Frontal cortex (tissue), 4 donors: ENCODE results near the gene EIF3M. TPM values are rescaled to one million over a fixed set of nuclear protein-coding genes. Genes with fewer than 3 reads are reported as not detected.
"Not testable (repeated sequence)": the region's sequence is repeated elsewhere in the genome, so short reads cannot be mapped to it uniquely, and the experiment has no call there.

Experiments used
- DNase-seq, 2 donors: peaks; one replicate each; pipeline ENCODE4 v3.0.0; 2012; ENCODE audit warnings: low spot score in 2 of 2
- FAIRE-seq: peaks from 2 replicates; lab custom pipeline; 2012; peaks lifted over from hg19 to GRCh38; lab: Jason Lieb, UNC
- total RNA-seq: library from RNA; depleted of rRNA; stranded (reverse); fragments of >200 nt; gene quantifications from one replicate; pipeline ENCODE4 v1.2.3, GENCODE V29; 2014
- donor health status: control.
- donor health status: control.
- donor health status: control.

The EIF3M gene
- total RNA-seq, 1 donor from 2014 or later = 148 TPM

DNA sequence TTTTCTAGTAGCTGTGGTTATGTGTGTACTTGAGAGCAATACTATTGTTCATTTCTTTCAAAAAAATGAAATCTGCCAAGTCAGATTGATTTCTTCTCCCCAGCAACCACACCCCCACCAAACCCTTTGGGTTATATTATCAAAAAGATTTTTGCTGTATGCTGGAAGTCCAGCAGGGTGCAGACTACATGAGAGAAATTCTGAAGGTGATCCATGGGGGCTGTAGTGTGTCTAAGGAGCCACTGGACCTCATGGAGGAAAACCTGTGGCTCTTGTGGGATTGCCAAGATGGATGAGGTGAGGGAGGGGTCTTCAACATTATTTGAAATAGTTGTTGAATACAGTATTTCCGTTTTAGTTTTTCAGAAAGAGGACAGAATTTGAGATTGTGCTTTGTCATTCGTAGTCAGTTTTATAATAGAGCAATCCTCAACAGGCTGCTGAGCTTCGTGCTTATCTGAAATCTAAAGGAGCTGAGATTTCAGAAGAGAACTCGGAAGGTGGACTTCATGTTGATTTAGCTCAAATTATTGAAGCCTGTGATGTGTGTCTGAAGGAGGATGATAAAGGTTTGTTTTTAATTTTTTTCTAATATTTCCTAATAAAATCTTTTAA lies 3.1 kb downstream of the EIF3M start:
- FAIRE-seq (no peak), DNase-seq (no peak)

- no peak for FAIRE-seq
- DNase-seq = no peak
Observed at GRCh38 chr11:32594272-32594671, 10.6 kb downstream of the EIF3M start.

- FAIRE-seq = not testable (repeated sequence)
Observed at GRCh38 chr11:32596114-32596513, 12.5 kb downstream of the EIF3M start.

DNA sequence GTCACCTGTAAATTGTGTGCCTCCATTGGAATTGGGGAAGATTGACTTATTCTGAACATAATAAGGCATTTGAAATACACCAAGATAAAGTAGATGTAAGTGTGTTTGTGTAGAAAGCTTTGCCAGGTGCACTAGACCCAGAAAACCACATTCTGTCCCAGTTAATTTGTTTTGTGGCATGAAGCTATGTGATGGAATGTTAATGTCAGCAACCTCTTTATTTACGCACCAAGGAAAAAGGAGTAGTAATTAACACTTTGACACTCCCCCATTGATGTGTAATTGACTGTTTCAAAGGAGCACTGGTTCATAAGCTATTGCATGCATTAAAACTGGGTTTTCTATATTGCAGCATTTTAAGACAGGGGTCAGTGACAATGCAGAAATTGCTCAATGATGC lies 14.3 kb downstream of the EIF3M start:
- FAIRE-seq = no peak

More at GRCh38 chr11:32596114-32596513, 12.5 kb downstream of the EIF3M start:
- not testable (repeated sequence) for DNase-seq

DNA sequence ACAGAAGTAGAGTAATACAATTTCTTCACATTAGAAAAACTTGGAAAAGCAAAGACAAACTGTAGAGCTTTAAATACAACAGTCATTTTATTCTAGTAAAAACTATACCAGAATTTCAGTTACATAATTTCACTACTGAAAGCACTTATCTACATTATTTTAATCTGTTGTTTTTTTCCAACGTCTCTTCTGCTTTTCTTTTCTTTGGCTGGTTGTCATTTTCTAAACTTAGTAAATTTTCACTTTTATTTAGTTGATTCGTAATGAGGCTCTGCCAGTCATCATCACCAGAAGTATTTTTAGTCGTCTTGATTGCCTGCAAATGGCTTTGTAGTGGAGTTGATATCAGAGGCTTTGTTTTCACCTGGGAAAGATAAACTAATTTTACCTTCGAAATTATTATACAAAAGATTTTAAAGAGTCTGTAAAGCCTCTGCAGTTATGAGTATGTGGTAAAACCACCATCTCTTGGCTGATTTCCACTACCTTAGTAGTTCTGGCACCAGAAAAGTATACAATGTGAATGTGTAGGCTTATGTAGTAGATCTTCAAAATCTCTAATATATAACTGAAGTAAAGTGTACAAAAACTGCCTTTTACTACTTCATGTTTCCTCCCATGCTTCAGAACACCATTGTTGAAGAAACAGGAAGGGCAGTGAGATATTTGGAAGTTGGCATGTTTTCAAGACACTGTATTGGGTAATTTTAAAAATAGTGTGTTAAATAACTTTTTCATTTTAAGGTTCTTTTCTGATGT lies 19.2 kb downstream of the EIF3M start:
- FAIRE-seq (no peak), DNase-seq (no peak)

More for the DNA sequence above, 14.3 kb downstream of the EIF3M start:
- no peak for DNase-seq

DNA sequence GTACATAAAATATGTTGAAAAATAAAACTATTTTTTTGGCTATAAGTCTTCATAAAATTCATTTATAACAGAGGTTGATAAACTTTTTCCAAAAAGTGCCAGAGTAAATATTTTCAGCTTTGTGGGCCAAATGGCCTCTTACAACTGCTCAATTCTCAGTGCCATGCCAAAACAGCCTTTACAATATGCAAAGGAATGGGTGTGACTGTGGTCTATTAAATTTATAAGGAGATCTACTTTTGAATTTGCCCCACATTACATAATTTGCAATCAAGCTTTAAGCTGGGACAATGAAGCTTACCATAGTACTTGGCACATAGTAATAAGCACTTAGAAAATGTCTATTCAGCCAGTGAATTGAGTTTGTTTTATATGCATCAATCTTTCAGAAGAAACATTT lies 22.6 kb downstream of the EIF3M start:
- DNase-seq (no peak), FAIRE-seq (no peak)

GRCh38 chr11:32608826-32609225 lies 25.2 kb downstream of the EIF3M start:
- FAIRE-seq, DNase-seq: not testable (repeated sequence)

DNA sequence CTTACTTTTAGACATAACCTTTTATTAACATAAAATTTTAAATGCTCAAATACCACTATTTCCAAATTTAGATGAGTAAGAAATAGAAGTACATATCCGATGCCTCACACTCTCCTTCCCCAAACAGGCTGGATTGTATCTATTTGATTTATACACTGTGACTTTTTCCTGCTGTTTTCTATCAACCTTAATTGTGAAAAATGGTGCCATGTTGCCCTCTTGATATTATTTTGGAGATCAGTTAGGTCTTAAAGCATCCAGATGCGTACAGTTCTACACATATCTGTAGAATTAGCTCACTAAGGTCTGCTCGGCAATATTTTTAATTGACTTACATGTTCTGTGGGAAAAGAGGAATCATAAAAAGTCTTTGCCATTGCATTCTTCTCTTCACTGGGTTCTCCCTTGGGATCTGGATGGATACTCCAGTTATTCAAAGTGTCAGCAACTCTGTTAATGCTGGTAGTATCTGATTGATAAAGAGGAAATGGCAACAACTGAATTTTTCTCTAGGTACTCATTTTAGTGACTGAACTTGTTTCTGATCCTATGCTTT lies 27.2 kb downstream of the EIF3M start:
- DNase-seq = no peak
- FAIRE-seq = no peak

GRCh38 chr11:32613500-32614151 lies 30.0 kb downstream of the EIF3M start:
- FAIRE-seq (no peak), DNase-seq (no peak)

DNA sequence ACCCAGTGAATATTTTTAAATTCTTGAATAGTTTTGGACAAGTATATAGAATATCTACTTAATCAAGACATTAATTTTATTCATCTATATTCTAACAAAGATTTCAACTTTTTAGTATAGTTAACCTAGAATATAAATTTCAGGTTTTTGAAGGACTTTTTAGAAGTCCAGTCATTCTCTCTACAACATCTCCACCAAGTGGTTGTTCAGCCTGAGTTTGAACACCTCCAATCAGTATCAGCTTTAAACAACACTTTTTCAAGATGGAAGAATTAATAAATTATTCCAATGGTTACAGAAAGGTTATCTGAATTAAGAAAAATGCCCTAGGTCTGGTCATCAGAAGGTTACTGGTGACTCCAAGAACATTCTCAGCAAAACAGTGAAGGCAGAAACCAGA lies 31.8 kb downstream of the EIF3M start:
- FAIRE-seq (peak; percentile 30), DNase-seq (no peak)

DNA sequence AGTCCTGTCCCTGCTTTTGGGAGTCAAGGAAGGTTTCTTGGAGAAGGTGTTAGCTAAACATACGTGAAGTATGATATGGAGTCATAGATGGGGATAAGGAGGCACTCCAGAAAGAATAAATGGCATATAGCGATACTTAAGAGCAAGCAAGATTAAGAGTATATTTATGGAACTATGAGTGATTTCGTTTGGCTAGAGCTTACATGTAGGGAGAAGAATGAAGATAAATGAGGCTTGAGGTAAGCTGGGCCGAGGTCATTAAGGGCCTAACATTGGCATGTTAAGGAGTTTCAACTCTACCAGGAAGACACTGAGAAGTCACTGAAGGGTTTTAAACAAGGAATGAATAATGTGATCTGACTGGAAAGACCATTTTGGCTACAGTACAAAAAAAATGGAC lies 33.3 kb downstream of the EIF3M start:
- FAIRE-seq (no peak), DNase-seq (no peak)

- DNase-seq (no peak), FAIRE-seq (no peak)
Observed at GRCh38 chr11:32630844-32631243, 47.2 kb downstream of the EIF3M start.

DNA sequence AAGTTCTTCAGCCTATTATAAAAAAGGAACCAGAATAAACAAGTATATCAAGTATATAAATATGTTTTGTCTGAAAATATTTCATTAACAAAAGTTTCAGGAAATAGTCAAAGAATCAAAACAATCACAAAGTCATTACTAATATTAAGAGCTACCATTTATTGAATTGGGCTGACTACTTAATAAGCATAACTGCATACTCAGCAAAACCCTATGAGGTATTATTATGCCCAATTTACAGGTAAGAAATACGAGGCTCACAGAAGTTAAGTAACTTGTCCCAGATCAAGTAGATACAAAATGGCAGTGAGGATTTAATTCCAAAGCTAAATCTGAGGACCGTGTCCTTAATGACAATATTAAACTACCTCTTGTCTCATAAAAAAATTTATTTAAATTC lies 52.2 kb downstream of the EIF3M start:
- FAIRE-seq (peak; percentile 34), DNase-seq (no peak)

DNA sequence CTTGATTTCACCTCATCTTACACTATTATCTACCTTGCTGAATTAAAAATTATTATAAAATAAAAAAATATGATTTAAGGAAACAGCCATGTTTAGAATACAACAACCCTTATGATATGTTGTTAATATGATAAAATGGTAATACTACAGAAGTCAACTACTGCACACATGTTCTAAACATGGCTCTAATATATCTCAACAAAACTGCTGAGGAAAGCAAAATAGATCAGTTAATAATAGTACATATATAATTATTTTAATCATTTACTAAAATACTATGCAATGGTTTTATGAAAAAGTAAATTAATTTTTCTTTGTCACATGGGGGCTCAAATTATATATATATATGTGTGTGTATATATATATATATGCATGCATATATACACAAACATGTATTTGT lies 57.7 kb downstream of the EIF3M start:
- DNase-seq = no peak
- no peak for FAIRE-seq

DNA sequence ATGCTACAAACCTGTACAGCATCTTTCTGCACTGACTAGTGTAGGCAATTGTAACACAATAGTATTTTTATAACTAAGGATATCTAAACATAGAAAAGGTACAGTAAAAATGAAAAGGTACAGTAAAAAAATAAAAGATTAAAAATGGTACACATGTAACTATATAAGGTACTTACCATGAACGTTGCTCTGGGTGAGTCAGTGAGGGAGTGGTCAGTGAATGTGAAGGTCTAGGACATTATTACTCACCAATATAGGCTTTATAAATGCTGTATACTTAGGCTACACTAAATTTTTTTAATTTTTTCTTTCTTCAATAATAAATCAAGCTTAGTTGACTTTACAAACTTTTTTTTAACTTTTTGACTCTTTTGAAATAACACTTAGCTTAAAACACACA lies 59.9 kb downstream of the EIF3M start:
- DNase-seq (no peak), FAIRE-seq (peak; percentile 37)

Other genes with a start within 250 kb of the EIF3M start
- gene WT1, start 148.3 kb upstream of the EIF3M start, total RNA-seq = not detected
- not detected for gene CCDC73, start 210.8 kb downstream of the EIF3M start, total RNA-seq
- under 0.01 TPM for gene PRRG4, start 246.1 kb downstream of the EIF3M start, total RNA-seq